Sigmoid colon (tissue), 4 donors: Measurements from ENCODE around the gene METTL8.

Source experiments
- CTCF ChIP-seq, 4 experiments: fragments of 450-650 bp in 3 of 4; fragments of 200-600 bp in 1 of 4; IDR thresholded peaks; one replicate each; pipeline ENCODE4 v1.5.1; 2016 to 2019; ENCODE audit warnings: antibody characterized with exemption in 4 of 4, mild to moderate bottlenecking in 3 of 4, moderate library complexity in 2 of 4
- POLR2A ChIP-seq, 2 donors: fragments of 450-650 bp; IDR thresholded peaks; one replicate each; pipeline ENCODE4 v1.6.1; 2016; ENCODE audit warnings: antibody characterized with exemption in 2 of 2, mild to moderate bottlenecking in 2 of 2, moderate library complexity in 2 of 2
- POLR2AphosphoS5 ChIP-seq, 4 donors: sonication (generic); formaldehyde crosslinking; IDR thresholded peaks; one replicate each; pipeline ENCODE4 v1.6.1; 2017; ENCODE audit warnings: antibody characterized with exemption in 4 of 4

GRCh38 chr2:171323971-171324528 lies 109.7 kb downstream of the METTL8 start:
- TF ChIP-seq CTCF (IDR thresholded peaks at IDR 0.05), result no peak
- TF ChIP-seq POLR2A (IDR thresholded peaks at IDR 0.05), result no peak
- TF ChIP-seq POLR2AphosphoS5 (IDR thresholded peaks at IDR 0.05), result no peak
